GM03348 (cell line): ENCODE measurements around the gene SEMA3B.
"Not testable (repeated sequence)": the region's sequence is repeated elsewhere in the genome, so short reads cannot be mapped to it uniquely, and the experiment has no call there.

Experiments used
- DNase-seq: peaks from one replicate; pipeline ENCODE4 v3.0.0; 2012; ENCODE audit warnings: low spot score

The SEMA3B gene

DNA sequence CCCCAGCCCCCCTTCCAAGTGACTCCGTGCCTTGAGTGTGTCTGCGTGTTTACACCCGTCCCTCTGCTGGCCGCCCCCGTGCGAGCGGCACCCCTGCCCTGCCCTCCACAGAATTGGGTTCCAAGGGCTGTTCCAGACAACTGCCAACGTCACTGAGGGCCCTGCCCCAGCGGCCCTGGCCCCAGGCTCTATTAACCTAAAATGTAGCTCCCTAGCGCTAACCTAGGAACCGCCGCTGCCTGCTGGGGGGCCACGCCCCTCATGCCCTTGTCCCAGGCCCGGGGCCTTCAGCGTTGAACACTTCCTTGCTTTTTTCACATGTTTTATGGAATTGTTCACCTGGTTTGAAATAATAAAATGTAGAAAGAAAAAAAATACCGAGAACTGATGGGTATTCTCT lies 10.0 kb upstream of the SEMA3B start:
- DNase-seq: no peak

DNA sequence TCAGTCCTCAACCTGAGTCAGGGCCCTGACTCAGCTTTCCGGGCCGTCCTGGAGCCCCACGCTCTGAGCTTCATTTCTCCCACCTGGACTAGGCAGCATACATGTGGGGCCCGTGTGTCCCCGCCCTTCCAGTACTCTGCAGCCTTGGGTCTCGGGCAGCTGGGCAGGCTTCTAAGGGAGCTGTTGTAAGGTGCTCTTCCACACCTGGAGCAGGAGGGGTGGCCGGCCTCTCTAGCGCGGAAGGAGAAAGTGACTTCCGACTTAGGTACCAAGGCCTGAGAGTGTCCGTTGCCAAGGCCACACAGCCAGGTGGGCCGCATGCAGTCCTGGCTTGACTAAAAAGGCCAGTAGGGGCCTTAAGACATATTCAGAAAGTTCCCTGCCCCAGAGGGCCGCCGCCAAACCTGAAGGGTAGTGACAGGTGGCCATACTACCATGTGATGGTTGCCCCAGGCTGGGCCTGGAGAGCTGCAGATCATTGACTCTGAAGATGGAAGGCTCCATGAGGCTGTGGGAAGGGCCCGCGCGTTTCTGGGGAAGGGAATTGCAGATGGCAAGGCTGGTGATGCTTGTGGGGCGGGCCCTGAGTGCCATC lies 9.4 kb upstream of the SEMA3B start:
- DNase-seq: no peak

DNA sequence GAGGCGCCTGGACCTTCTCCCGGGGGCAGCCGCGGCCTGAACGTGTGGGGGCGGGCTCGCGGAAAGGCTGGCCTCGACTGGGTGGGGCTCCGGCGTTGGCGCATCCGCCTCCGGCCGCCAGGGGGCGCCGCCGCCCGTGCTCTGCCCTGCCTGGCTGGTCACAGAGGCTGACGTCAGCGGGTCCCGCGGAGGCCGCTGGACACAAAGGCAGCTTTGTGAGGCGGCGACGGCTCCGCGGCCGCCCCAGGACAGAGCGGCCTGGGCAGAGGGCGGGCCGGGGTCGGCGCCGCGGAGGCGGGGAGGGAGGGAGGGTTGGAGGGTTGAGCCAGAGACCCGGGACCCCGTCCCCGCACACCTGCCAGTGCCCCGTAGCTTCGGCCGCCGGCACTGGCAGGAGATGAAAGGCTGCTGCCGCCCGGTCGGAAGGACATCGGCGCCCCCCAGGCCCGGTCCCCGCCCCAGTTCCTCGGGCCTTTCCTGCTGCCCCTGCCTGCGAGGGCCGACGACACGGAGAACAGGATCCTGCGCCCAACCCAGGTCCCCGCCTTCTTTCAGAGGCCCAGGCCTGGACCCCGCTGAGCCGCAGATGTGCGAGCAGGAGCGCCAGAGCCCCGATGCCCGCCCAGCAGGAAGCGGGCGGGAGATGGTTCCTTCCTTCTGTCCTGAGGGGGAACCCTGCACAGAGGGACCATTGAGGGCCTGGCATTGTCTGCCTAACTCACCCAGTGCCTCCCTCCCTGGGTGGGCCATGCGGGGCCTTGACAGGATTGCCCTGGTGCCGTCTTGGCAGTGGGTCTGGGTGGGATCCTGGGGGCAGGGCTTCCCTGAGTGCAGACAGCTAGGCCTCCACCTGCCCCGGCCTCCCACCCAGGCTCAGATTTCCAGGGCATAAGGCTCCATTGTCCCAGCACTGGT lies 8.7 kb upstream of the SEMA3B start:
- DNase-seq: peak; percentile 97

DNA sequence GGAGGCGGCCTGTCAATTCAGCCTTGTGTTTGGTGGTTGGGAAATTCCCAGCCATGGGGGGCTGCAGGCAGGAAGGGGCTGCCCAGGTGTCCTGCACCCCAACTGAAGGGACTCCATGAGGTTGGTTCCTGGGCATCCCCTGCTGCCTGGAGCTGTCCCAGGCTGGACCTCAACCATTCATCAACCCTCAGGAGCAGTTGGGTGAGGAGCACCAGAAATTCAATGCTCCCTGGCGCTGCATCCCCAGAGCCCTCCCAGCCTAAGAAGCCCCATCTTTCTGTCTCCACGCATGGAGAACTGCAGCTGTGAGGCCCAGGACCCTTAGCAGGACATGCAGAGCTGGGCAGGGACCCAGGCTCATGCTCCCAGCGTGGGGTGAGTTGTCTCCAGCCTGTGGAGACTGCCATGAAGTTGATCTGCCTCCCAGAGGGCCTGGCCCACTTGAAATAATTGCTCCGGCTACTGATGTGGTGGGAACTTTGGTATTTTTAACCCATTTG lies 8.0 kb upstream of the SEMA3B start:
- no peak for DNase-seq

DNA sequence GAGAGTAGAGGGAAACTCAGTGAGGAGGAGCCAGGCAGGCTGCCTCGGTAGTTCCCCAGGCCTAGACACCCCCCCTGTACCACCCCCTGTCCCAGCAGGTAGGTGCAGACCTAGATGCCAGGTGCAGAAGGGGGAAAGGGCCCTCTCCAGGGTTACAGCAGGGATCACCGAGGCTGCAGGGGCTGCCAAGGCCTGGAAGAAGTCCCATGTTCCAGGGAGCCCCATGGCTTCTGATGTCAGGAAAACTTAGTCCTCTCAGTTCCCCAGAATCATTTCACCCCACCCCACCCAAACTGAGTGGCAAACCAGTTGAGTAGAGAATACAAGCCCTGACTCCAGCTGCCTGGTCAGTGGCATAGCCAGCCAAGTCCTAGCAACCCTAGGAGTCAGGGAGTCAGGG lies 7.4 kb upstream of the SEMA3B start:
- no peak for DNase-seq

DNA sequence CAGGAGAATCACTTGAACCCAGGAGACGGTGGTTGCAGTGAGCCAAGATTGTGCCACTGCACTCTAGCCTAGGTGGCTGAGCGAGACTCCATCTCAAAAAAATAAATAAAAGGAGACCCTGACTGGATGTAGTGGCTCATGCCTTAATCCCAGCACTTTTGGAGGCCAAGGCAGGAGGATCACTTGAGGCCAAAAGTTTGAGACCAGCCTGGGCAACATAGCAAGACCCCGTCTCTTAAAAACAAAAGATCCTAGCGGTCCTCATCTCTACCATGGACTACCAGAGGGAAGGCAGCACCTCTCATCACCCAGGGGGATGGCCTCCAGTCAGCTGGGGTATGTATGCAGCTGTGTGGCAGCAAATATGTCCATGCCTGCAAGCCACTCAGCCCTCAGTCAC lies 6.7 kb upstream of the SEMA3B start:
- DNase-seq: not testable (repeated sequence)

DNA sequence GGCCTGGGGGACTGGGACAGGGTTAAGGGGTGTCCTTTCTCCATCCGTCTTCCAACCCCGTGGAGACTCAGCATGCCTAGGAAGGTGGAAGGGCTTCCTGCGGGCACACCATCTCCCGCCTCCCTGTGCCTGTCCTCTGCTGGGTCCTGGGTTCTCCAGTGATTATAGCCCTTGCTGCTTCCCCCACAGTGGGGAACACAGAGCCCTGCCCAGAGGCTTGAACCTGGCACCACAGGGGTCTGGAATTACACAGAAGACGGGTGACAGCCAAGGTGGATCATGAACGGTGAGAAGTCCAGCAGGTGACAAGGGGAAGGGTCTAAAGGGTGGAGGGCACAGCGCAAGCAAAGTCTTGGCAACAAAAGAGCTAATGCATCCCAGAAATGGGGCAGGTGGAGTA lies 6.2 kb upstream of the SEMA3B start:
- DNase-seq: no peak

DNA sequence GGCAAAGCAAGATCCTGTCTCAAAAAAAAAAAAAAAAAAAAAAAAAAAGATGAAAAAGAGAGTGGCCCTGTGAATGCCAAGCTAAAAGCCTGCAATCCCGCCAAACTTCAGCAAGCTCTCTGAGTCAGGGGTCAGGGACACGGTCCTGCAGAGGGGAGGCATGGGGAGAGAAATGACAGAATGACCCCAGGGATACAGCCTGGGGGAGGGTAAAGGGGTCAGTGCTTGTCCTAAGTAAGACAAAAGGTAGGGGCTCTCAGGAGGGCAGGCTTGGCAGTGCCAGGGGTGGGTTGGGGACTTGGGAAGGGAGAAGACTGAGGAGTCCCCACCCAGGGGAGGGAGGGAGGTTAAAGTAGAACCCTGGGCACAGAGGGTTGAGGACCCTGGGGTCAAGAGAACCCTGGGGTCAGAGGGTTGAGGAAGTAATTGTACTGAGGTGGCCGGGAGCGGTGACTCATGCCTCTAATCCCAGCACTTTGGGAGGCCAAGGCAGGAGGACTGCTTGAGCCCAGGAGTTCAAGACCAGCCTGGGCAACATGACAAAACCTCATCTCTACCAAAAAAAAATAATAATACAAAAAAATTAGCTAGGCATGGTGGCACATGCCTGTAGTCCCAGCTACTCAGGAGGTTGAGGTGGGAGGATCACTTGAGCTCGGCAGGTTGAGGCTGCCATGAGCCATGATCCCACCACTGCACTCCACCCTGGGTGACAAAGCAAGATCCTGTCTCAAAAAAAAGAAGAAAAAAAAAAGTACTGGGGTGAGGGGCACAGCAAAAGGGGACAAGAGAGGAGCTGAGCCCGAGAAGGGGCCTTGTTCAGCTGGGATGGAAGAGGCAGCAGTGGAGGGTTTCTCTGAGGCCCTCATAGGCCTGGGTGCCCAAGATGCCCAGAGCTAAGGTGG lies 5.2 kb upstream of the SEMA3B start:
- DNase-seq: no peak

DNA sequence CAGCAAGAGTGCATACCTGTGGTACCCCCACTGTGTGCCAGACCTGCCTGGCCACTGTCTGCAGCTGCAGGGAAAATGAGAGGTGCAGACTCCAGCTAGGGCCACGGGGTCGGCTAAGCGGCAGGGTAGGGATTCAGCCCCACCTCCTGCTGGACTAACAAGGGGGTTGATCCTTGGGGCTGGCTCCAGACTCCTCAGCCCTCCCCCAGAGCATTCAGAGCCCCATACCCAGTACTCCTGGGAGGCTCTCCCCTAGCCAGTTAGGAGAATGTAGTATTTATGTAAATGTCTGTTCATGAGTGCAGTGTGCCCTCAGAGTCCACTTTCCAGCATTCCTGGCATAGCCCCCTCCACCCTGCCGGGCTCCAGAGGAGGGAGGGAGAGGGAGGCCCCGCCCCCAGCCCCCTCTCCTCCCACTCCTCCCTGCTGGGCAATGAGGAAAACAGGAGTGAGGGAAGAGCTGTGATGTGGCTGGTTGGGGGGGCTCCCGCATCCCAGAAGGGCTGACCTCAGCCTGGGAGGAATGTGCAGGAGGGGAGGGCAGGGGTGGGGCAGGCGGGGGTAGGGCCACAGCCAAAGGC lies 4.5 kb upstream of the SEMA3B start:
- DNase-seq: peak; percentile 94

DNA sequence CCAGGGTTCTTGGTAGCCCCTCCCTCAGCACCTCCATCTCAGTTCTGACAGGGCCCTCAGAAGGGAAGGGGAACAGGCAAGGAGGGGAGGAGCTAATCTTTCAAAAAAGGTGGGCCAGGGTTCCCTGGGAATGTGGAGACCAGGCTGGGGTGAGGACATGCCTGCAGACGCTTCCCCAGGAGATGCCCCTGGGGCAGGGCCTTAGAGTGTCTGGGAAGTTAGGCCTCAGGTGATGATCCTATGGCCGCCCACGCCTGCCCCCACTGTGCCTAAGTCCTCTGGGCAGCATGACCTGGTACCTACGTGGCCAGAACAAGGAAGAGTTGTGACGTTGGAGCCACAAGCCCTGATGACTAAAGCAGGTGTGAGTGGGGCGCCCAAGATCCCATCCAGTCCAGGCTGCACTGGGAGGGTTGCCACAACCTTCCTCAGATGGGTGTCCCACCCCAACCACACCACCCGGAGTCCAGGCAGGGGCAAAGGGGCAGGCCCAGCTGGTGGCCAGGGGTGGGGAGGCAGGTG lies 3.9 kb upstream of the SEMA3B start:
- no peak for DNase-seq

DNA sequence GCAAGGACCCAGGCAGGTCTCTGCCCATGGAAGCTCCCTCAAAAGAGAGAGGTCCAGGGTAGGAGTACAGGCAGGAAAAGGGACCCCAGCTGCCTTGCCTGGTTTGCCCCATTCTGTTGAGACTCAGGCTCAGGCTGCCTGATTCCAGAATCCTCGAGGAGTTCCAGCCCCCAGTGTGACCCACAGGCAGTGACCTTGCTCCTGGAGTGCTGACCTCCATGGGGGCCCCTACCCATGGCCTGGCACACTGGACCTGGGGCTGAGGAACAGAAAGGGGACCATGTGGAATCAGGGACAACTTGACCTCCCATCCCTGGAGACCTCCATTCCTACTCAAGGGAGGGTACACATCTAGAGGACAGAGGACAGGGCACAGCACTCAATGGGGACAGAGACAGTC lies 3.4 kb upstream of the SEMA3B start:
- DNase-seq: no peak

DNA sequence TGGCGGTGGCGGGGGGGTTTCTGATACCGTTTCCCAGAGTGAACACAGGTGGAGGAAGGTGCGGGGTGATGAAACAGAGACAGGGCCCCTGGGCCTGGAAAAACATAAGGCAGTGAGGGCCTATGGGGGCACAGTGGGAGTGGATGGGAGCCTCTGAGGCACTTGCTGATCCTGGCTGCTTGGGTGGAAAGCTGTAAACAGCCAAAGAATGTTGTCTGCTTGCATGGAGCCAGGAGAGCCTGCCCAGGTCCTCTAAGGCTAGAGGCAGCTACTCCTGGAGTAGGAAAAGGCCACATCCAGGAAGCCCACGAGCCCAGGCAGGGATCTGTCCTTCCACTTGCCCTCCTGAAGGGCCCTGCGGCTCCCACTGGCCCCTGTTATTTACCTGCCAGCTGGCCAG lies 2.9 kb upstream of the SEMA3B start:
- DNase-seq: no peak

DNA sequence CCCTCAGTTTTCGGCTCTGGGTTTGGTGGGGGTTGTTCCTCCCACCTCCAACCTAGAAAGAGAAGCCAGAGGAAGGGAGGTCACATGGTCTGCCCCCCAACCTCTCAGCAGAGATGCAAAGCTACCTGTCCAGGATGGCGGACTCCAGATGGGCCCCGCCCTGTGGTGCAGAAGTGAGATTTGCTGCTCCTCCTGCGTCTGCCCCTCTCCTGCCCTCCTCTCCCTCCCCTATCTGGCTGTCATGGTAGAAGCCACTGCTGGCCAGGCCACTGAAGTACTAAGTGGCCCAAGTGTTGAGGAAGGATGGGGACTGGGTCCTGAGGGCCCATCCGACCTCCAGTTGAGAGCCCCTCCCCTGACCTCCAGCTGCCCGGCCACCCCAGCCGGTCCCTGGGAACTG lies 2.1 kb upstream of the SEMA3B start:
- DNase-seq: no peak

DNA sequence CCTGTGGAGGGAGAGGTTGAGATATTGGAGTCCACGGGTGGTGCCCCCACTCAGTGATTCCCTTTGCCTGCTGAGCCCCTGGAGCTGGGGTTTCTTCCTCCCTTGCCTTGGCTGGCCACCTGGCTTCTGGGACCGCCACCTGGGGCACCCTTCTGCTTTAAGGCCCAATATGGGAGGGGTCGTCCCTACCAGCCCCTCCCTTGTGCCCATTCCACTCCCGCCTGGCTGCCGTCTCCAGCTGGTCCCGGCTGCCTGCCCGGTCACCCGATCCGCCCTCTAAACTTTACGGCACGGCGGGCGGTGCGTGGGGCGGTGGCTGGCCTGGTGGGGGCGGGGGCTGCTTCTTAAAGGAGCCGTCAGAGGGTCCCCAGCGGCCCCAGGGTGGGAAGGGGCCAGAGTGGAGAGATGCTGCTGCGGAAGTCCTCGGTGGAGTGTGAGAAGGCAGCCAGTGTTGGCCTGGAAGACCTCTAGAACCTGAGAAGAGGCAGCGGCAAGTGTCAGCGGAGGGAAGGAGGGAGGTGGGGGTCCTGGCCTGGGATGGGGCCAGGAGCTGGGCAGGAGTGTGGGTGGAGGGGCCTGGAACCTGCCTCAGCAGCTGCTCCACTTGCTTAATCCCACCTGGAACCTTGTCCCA lies 1.6 kb upstream of the SEMA3B start:
- DNase-seq: peak; percentile 79

DNA sequence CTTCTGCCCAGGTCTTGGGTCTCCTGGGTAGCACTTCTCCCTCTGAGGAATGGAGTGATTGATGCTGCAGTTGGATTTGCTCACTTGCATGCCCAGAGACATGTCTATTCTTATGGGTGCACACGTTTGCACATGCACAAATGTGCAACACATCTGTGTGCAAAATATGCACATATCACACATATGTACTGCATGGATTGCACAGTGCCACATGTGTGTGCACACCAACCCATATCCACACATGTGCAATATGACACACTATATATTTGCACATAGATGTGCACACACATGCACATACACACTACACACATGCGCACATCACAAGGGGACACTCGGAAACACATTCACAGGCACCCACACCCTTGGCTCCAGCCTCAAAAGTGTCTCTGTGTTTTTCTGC lies 671 bp upstream of the SEMA3B start:
- no peak for DNase-seq

DNA sequence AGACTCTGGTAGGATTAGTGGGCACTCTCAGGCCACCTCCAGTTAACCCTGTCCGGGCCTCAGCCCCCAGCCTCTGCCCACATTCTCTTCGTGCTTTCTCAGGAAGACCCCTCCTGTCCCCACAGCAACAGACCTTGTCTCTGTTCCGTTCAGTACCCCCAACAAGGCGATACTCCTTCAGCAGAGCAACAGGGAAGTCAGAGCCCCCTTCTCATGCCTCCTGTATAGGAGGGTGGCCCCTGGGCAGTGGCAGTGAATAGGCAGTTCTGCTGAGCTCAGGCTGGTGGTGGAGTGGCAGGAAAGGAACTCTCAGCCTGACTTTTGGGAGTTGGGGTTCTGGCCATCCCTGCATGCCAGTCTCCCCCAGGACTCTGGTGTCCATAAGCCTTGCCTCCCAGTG lies 513 bp downstream of the SEMA3B start:
- no peak for DNase-seq

DNA sequence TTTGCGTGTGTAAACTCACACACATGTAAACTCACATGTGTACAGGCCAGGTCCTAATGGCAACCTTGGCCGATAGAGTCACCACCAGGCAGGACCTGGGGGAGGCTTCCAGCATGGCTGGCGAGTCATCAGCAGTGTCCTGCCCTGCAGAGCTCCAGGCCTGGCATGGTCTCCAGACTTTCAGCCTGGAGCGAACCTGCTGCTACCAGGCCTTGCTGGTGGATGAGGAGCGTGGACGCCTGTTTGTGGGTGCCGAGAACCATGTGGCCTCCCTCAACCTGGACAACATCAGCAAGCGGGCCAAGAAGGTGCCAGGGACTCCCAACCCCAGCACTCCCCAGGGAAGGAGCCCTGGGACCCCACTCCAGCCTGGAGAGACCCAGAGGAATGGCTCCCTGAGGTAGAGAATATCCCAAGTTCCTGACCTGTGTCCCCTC lies 1.0 kb downstream of the SEMA3B start:
- DNase-seq: peak; percentile 70

DNA sequence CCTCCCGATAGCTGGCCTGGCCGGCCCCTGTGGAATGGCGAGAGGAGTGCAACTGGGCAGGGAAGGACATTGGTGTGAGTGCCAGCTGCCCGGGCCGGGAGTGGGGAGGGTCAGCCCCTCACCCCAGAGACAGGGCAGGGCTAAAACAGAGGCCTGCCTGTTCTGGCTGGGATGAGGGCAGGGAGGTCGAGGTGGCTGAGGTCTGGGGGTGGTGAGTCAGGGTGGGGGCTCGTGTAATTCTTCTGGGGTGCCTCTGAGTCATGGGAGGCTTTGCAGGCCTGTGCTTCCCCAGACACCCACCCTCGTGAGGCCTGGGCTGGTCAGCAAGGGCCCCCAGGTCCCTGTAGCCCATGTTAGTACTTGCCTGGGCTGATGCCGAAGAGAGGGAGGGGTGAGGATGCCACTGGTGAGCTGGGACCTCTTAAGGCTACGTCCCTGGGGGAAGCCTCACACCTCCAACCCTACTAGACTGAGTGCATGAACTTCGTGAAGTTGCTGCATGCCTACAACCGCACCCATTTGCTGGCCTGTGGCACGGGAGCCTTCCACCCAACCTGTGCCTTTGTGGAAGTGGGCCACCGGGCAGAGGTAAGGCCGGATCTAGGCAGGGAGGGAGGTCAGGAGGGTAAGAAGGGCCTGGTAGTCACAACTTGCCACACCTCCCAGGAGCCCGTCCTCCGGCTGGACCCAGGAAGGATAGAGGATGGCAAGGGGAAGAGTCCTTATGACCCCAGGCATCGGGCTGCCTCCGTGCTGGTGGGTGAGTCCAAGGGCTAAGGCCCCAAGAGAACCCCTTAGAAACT lies 1.7 kb downstream of the SEMA3B start:
- no peak for DNase-seq

DNA sequence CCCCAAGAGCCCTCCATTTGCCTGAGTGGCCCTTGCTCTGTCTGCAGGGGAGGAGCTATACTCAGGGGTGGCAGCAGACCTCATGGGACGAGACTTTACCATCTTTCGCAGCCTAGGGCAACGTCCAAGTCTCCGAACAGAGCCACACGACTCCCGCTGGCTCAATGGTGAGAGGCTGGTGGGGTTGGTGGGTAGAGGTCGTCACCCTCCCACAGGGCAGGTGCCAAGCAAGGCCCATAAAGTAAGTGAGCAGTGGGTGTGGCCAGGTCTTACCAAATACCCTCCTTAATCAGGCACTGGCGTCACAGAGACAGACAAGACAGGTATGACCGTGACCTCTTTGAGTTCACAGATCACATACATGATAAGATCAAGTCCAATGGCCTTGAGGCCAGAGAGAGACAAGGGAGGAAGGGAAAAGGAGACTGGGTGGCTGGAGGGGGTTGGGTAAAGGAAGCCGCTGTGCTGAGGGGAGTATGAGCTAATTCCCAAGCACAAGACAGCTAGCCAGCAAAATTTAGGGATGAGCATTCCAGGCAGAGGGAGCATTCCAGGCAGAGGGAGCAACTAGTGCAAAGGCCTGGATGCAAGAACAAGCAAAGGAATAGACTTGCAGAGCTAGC lies 2.5 kb downstream of the SEMA3B start:
- no peak for DNase-seq

DNA sequence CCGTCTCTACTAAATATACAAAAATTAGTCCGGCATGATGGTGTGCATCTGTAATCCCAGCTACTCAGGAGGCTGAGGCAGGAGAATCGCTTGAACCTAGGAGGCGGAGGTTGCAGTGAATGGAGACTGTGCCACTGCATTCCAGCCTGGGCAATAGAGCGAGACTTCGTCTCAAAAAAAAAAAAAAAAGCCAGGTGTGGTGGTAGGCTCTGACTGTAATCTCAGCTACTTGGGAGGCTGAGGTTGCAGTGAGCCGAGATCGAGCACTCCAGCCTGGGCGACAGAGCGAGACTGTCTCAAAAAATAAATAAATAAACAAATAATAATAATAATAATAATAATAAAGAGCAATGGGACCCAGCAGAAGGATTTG lies 3.6 kb downstream of the SEMA3B start:
- DNase-seq: not testable (repeated sequence)
